GM18502 (cell line): ENCODE measurements around the gene DHX36.
A peak's percentile ranks its signal among the peaks of the same experiment; 100 is the strongest.

Experiments
- ATAC-seq: cut with Tn5 transposase; IDR thresholded peaks from one replicate; pipeline ENCODE4 v1.9.1; 2021; ENCODE audit warnings: mild to moderate bottlenecking; ENCODE audit not compliant: unreplicated experiment, poor library complexity

The DHX36 gene

GRCh38 chr3:154323891-154324738 lies at the start of gene DHX36:
Gene DHX36 (minus strand): TSS chr3:154324487. CDS start chr3:154324416, 71 bp downstream.
- ATAC-seq: peak; percentile 96

GRCh38 chr3:154367221-154367620 lies 42.9 kb upstream of the DHX36 start:
- ATAC-seq: no peak

- no peak for ATAC-seq
These were observed 40.6 kb upstream of the DHX36 start for GRCh38 chr3:154364849-154365248.

- ATAC-seq: no peak
These were observed 36.8 kb upstream of the DHX36 start for GRCh38 chr3:154361099-154361498.

- ATAC-seq: no peak
These were observed 31.7 kb upstream of the DHX36 start for GRCh38 chr3:154356009-154356408.

- ATAC-seq: no peak
These were observed 24.9 kb upstream of the DHX36 start for GRCh38 chr3:154349223-154349622.

- no peak for ATAC-seq
These were observed 21.3 kb upstream of the DHX36 start for GRCh38 chr3:154345422-154346122.

GRCh38 chr3:154338570-154338969 lies 14.3 kb upstream of the DHX36 start:
- no peak for ATAC-seq

GRCh38 chr3:154338008-154338407 lies 13.7 kb upstream of the DHX36 start:
- no peak for ATAC-seq

- ATAC-seq: peak; percentile 65
These were observed 10.7 kb upstream of the DHX36 start for GRCh38 chr3:154334973-154335420.

- no peak for ATAC-seq
These were observed 3.6 kb upstream of the DHX36 start for GRCh38 chr3:154327871-154328270.

GRCh38 chr3:154324919-154325318 lies 632 bp upstream of the DHX36 start:
- ATAC-seq: no peak

GRCh38 chr3:154316974-154317767 lies 7.1 kb downstream of the DHX36 start:
- no peak for ATAC-seq

GRCh38 chr3:154314152-154314551 lies 10.1 kb downstream of the DHX36 start:
- no peak for ATAC-seq

- ATAC-seq: no peak
These were observed 13.4 kb downstream of the DHX36 start for GRCh38 chr3:154310840-154311239.

GRCh38 chr3:154307363-154307762 lies 16.9 kb downstream of the DHX36 start:
- no peak for ATAC-seq

- ATAC-seq: no peak
These were observed 19.4 kb downstream of the DHX36 start for GRCh38 chr3:154304936-154305335.

GRCh38 chr3:154304116-154304786 lies 20.0 kb downstream of the DHX36 start:
- ATAC-seq: no peak

GRCh38 chr3:154301561-154301960 lies 22.7 kb downstream of the DHX36 start:
- no peak for ATAC-seq

GRCh38 chr3:154294016-154294415 lies 30.3 kb downstream of the DHX36 start:
- ATAC-seq: no peak
